KOPT-K1 (cell line): ENCODE measurements around the gene GASK1A.
"Not testable (repeated sequence)": the region's sequence is repeated elsewhere in the genome, so short reads cannot be mapped to it uniquely, and the experiment has no call there.

Source experiments
- H3K27ac ChIP-seq: fragments of 200-600 bp; sonication (generic); 2 replicates; pipeline ENCODE4 v1.5.1; 2016; ENCODE audit warnings: antibody characterized with exemption, mild to moderate bottlenecking, low read depth, low read length; ENCODE audit not compliant: poor library complexity, severe bottlenecking
- H3K36me3 ChIP-seq: fragments of 200-600 bp; sonication (generic); 2 replicates; pipeline ENCODE4 v1.5.1; 2017; ENCODE audit warnings: antibody characterized with exemption, mild to moderate bottlenecking, low read length, moderate library complexity; ENCODE audit not compliant: insufficient read depth
- H3K9me3 ChIP-seq: fragments of 200-600 bp; sonication (generic); 2 replicates; pipeline ENCODE4 v1.5.1; 2017; ENCODE audit warnings: antibody characterized with exemption, low read length, mild to moderate bottlenecking; ENCODE audit not compliant: insufficient read depth, poor library complexity, severe bottlenecking

The GASK1A gene

GRCh38 chr3:43045079-43045478 is 66.0 kb downstream of the GASK1A start:
- peaks cover 64% of the 10 kb centered on the region for H3K9me3 ChIP-seq
- not testable (repeated sequence) for H3K36me3 ChIP-seq, H3K27ac ChIP-seq

- H3K27ac ChIP-seq, result no peak overlapping the region
- peaks cover 71% of the 10 kb centered on the region for H3K9me3 ChIP-seq
- H3K36me3 ChIP-seq, result no peaks in the 10 kb centered on the region
Measured at GRCh38 chr3:43046583-43046982, 67.5 kb downstream of the GASK1A start.

DNA sequence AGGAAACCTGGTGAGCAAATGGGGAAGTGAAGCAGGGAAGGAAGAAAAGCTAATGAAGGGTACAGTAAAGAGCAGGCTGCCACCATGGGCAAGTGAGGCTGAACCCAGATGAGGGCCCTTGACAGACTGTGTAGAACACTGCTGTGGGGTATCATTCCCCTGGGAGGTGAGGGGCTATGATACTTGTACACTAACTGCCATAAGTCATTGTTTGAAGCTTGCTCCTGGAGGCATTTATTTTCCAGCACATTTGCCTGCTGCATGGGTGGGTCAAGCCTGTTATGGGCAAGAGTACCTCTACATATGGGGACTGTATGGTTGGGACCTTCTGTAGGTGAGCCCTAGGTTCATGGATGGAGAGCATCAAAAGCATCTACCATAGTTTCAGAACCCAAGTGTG is 69.4 kb downstream of the GASK1A start:
- Histone ChIP-seq H3K27ac (no peak overlapping the region), H3K36me3 (no peaks in the 10 kb centered on the region), H3K9me3 (peaks cover 69% of the 10 kb centered on the region)

- no peak overlapping the region for H3K27ac ChIP-seq
- peaks cover 21% of the 10 kb centered on the region for H3K9me3 ChIP-seq
- H3K36me3 ChIP-seq, result no peaks in the 10 kb centered on the region
Measured at GRCh38 chr3:43053291-43053690, 74.2 kb downstream of the GASK1A start.

DNA sequence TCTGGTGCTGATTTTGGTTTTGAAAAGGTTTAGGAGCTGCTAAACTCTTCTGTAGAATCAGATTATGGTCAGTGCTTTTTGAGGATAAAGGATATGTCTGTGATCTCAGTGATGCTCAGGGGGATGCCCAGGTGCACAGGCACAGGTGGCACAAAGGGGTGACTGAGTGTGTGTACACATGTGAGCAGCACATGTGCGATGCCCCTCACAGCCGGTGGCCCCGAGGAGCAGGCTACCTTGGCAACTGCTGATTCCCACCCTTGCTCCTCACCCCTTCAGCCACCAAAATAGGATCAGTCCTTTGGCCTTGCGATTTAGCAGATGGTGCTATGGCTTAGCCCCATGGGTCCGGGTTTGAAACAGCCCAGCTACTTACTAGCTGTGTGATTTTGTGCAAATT is 75.6 kb downstream of the GASK1A start:
- Histone ChIP-seq H3K27ac (no peak overlapping the region), H3K9me3 (peaks cover 10% of the 10 kb centered on the region), H3K36me3 (no peaks in the 10 kb centered on the region)

DNA sequence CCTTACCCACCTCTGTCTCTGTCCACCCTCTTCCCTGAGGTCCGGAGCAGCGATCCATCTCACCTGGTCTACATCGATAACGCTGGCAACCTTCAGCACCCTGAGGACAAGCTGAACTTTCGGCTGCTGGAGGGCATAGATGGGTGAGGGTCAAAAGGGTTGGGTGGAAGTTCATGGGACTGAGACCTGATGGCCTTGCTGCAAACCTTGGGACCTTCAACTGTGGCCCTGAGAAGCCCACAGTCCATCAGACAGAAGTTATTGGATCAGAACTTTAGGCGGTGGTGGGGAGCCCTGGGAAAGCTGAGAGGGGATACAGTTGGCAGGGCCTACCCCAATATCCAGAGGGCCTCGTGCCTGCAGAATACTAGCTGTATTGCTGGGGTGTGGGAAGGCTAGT is 76.3 kb downstream of the GASK1A start:
- Histone ChIP-seq H3K27ac (no peak overlapping the region), H3K36me3 (no peaks in the 10 kb centered on the region), H3K9me3 (peaks cover 3% of the 10 kb centered on the region)

- no peaks in the 10 kb centered on the region for H3K9me3 ChIP-seq
- no peaks in the 10 kb centered on the region for H3K36me3 ChIP-seq
- no peak overlapping the region for H3K27ac ChIP-seq
Measured at GRCh38 chr3:43055806-43056770, 77.0 kb downstream of the GASK1A start.

DNA sequence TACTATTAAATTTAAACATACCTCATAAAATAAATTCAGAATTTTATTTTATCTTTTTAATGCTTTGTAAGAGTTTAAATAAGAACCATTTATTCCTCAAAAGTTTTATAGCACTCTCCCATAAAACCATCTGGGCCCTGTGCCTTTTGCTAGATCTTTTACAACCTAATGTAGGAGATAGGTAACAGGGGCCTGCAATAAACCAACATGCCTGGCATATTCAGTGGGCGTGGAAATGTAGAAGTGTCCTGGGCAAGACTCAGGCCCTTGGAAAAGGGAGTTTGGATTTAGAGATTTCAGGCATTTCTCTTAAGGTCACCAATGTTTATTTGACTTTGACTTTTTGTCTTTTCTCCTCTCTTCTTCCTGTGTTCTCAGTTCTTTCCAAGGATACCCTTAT is 80.3 kb downstream of the GASK1A start:
- Histone ChIP-seq H3K9me3 (no peaks in the 10 kb centered on the region), H3K36me3 (no peaks in the 10 kb centered on the region), H3K27ac (no peak overlapping the region)

DNA sequence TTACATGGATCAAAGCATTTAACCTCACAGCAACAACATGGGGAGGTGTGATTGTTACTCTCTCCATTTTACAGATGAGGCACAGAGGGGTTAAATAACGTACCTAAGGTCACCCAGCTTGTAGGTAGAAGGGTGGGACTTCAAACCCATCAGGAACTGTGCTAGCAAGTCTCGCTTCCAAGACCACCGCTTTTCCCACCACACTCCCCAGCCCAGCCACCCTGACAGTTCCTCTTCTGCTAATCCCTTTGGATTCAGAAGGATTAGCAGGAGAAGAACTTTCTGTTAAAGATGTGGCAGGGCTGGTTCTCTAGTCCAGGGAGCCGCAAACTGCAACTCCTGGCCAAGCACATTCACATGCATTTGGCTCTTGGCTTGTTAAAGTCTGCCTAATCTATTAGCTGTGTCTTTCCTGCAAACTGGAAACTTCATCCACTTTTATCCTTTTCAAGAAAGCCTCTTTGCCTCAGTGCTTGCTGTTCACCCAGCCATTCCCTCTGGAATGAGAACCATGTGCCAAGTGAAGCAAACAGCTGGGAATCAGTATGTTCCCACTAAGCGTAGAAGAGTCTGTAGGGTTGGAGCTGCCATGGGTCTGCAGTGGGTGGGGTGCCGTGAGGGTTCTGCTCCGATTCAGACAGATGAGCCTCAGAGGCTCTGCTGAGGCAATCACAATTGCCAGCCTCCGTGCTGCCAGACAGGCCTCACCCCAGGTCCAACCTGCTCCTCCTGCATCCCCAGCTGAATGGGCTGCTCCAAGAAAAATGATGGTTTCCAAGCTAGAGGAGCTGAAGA is 82.2 kb downstream of the GASK1A start:
- peak overlapping the region; percentile 70 for H3K27ac ChIP-seq
- no peaks in the 10 kb centered on the region for H3K9me3 ChIP-seq
- H3K36me3 ChIP-seq, result no peaks in the 10 kb centered on the region

GRCh38 chr3:43062040-43062563 is 83.0 kb downstream of the GASK1A start:
- H3K27ac ChIP-seq, result peak overlapping the region; percentile 70
- H3K36me3 ChIP-seq, result no peaks in the 10 kb centered on the region
- H3K9me3 ChIP-seq, result no peaks in the 10 kb centered on the region

- H3K36me3 ChIP-seq, result no peaks in the 10 kb centered on the region
Measured at GRCh38 chr3:43062564-43063040, 83.5 kb downstream of the GASK1A start.

DNA sequence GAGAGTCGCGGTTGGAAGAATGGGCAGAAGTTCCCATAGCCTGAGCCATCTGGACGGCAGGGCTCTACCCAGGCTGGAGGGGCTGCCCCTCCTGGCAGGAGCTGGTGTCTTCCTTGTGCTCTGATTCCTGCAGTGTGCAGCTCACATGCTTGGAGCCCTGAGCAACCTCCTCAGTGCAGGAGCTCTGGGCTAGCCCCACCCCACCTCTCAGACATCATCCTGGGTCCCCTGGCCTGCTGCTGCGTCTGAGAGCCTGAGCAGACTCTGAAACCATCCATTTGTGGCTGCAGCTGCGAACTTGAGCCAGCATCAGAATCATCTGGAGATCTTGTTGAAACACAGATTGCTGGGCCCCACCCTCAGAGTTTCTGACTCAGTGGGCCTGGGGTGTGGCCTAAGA is 84.0 kb downstream of the GASK1A start:
- Histone ChIP-seq H3K9me3 (no peaks in the 10 kb centered on the region), H3K36me3 (no peaks in the 10 kb centered on the region), H3K27ac (peak overlapping the region; percentile 70)

More at GRCh38 chr3:43062564-43063040, 83.5 kb downstream of the GASK1A start:
- peak overlapping the region; percentile 70 for H3K27ac ChIP-seq
- no peaks in the 10 kb centered on the region for H3K9me3 ChIP-seq

GRCh38 chr3:43070670-43071069 is 91.6 kb downstream of the GASK1A start:
- H3K9me3 ChIP-seq, H3K27ac ChIP-seq, H3K36me3 ChIP-seq: not testable (repeated sequence)

GRCh38 chr3:43071313-43071893 is 92.3 kb downstream of the GASK1A start:
- Histone ChIP-seq H3K9me3 (no peaks in the 10 kb centered on the region), H3K27ac (no peak overlapping the region), H3K36me3 (no peaks in the 10 kb centered on the region)

GRCh38 chr3:43072361-43072760 is 93.2 kb downstream of the GASK1A start:
- no peaks in the 10 kb centered on the region for H3K9me3 ChIP-seq
- no peak overlapping the region for H3K27ac ChIP-seq
- no peaks in the 10 kb centered on the region for H3K36me3 ChIP-seq
